Activated CD4-positive, alpha-beta T cell treated with anti-CD3 and anti-CD28 coated beads, Interleukin-2, Interleukin-4, amounts not matched to agents 100 ng/mL and 50 ng/mL, durations not matched to agents 16 hours and 8 hours (primary cell): ENCODE data around the gene DISP2.

Source experiments
- DNase-seq: peaks from one replicate; pipeline ENCODE4 v3.0.0-alpha.2; 2020; ENCODE audit warnings: low spot score

Gene DISP2

GRCh38 chr15:40389824-40390595 is 32.0 kb downstream of the DISP2 start:
- no peak for DNase-seq

DNA sequence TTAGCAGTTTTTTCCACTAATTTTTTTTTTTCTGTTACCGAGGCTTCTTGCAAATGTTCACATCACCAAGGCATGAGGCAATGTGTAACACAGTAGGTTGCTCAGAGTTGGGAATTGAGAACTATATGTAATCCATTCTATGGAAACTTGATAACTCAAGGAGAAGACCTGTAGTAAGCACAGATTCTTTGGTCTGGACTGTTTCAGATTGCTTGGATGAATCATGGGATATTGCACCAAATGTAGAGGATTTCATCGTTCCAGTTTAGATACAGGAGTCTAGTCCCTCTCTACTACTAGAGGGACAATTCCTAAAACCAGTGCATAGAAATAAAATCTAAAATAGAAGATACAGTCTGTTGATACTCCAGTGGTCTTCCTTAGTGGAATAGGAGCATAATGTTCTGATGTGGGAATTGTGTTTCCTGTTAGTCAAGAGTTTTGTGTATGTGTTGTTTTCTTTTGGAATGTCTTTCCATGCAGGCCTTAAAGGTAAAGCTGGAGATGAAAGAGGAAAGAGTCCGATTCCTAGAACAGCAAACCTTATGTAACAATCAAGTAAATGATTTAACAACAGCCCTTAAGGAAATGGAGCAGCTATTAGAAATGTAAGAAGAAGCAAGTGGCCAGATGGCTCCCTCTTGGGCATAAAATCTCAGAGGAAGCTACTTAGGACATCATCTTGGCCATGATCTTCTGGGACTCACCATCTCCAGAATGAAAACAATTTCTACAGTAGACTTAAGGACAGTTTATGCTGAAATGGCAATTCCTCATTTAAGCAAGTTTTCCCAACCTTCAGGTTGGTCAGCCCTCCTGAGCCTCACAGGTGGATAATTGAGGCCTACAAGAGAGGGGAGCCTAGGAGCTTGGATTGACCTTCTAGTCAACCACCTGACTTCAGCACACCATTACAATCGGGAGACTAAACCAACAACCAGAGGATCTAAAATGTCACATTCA is 35.2 kb downstream of the DISP2 start:
- no peak for DNase-seq

DNA sequence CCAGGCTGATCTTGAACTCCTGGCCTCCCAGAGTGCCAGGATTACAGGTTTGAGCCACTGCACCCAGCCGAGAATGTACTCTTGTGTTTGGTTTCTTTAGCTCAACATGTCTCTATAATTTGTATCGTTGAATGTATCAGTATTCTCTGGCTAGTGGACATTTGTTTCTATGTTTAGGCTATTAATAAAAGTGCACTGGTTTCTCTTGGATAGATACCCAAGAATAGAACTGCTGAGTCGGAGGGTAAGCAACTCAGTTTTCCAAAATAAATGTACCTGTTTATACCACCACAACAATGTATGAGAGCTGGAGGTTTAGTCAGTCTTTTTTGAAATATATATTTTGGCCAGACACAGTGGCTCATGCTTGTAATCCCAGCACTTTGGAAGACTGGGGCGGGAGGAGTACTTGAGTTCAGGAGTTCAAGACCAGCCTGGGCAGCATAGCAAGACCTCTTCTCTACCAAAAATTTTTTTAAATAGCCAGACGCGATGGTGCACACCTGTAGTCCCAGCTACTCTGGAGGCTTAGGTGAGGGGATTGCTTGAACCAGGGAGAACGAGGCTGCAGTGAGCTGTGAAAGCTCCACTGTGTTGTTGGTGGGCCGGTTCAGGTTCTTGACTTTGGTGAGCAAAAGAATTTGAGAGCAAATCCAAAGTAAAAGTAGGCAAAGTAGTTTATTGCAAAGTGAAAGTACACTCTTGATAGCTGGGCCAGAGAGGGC is 39.8 kb downstream of the DISP2 start:
- no peak for DNase-seq

- peak; percentile 60 for DNase-seq
Observed at GRCh38 chr15:40398413-40398873, 40.4 kb downstream of the DISP2 start.

GRCh38 chr15:40399370-40399769 is 41.4 kb downstream of the DISP2 start:
- DNase-seq: no peak

DNA sequence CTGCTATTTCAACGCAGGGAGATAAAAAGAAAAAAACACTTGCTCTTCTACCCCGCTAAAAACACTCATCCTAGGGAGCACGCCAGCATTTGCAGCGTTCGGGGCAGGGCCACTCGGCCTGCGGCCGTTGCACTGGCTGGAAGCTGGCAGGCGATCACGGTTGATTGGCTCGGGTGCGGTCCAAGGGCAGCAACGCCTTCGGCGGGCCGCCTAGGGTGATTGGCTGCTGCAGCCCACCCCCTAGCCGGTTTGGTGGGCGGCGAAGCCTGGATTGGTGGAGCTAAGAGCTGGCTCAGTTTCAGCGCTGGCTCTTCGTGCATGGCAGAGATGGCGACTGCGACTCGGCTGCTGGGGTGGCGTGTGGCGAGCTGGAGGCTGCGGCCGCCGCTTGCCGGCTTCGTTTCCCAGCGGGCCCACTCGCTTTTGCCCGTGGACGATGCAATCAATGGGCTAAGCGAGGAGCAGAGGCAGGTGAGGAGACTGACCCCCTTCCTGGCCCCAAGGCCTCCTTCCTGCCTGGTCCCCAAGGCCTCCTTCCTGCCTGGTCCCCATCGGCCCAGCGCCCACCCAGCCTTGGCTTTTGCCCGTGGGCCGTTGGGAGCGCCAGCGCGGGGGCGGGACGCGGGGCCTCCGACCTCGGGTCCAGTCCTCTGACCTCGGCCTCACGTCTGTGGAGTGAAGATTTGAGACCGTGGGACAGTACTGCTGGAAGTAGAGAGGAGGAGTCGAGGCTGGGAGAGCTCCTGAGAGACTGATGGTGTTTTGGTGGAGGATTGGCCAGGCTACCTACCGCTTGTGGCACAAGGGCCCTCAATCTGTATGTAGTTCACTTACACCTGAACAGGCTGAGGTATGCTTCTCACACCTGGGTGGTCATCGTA is 47.7 kb downstream of the DISP2 start, which contains the start of gene IVD:
TSS of gene IVD (plus strand) at position 295 of the 881 bp plus-strand sequence. CDS start at position 328, 33 bp downstream.
- DNase-seq: peak; percentile 94

DNA sequence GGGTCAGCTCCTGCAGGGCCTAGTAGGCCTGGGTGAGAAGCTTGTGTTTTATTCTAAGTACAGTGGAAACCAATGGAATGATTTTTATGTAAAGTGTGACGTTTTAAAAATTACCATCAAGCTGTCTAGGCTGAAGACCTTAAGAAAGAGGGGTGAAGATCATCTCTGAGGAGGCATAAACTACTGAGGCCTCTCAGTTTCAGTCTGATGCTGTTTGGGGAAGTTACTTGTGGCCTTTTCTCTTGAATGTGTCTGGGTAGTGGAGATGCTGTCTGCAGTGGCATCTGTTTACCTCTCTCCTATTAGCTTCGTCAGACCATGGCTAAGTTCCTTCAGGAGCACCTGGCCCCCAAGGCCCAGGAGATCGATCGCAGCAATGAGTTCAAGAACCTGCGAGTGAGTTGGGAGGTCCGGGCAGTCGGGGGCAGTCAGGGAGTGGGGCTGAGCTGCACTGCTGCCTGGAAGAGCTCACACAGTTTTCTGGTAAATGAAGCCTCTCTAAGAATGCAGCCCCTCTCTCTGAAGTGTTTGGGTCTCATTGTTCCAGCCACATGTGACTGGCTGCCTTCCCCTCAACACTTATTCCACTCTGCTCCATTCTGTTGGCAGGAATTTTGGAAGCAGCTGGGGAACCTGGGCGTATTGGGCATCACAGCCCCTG is 49.4 kb downstream of the DISP2 start:
- DNase-seq: no peak

GRCh38 chr15:40409366-40409765 is 51.3 kb downstream of the DISP2 start:
- no peak for DNase-seq

GRCh38 chr15:40410476-40410875 is 52.5 kb downstream of the DISP2 start:
- no peak for DNase-seq

GRCh38 chr15:40412095-40412759 is 54.2 kb downstream of the DISP2 start:
- DNase-seq: no peak

DNA sequence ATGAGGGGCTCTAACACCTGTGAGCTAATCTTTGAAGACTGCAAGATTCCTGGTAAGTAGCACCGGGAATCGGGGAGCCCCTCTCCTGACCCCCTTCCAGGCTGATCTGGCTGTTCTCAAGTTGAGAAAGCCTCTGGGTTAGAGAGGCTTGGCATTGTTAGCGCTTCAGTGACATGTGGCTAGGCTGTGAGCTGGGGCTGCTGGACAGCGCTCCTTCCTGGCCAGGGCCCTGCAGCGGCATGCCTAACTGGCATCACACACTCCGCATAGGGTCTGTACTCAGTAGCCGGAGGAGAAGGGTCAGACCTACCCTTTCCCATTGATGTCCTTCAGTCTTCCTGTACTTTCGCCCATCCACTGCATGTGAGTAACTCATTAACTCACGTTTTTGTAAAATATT is 55.0 kb downstream of the DISP2 start:
- no peak for DNase-seq

DNA sequence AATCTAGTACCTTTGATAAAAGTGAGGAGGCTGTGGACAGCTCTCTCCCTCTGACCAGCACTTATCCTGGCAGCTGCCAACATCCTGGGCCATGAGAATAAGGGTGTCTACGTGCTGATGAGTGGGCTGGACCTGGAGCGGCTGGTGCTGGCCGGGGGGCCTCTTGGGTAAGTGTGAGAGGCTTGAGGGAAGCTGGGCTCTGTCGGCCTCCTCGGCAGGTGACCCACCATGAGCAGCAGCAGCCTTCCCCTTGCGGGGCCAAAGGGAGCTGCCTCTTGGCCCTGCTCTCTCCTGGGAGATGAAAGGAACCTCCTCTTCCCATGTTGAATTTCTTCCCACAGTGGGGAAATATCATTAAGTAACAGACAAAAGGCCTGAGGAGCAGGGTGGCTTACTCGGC is 56.8 kb downstream of the DISP2 start:
- DNase-seq: no peak

- no peak for DNase-seq
Observed at GRCh38 chr15:40415226-40415625, 57.2 kb downstream of the DISP2 start.

- DNase-seq: no peak
Observed at GRCh38 chr15:40416056-40416455, 58.0 kb downstream of the DISP2 start.

- no peak for DNase-seq
Observed at GRCh38 chr15:40418126-40418525, 60.1 kb downstream of the DISP2 start.

DNA sequence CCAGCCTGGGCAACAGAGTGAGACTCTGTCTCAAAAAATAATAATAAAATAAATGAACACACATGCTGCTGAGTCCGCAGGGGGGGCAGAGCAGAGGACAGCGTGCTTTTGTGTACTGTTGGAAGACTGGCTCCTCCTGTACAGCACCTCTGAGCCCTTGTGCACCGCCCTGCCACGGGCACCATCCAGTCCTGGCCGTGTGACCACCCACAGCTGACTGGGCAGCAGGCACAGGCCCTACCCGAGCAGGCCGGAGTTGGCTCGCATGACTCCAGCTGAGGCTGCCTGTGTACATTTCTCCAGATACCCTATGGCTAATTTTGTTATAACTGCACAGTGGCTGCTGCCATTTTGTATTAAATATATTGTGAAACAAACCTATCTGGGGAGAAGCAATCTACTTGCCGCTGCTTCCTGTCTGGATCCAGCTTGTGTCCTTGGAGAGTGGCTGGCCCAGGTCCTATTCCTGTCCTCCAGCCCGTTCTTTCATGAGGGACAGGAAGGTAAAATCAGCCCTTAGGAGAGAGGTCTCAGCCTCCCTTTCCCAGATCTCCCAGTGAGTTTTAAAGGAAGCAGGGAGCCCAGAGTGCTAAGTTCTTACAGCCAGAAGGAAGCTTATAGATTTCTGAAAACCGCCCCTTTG is 62.2 kb downstream of the DISP2 start:
- no peak for DNase-seq

- no peak for DNase-seq
Observed at GRCh38 chr15:40420793-40421192, 62.8 kb downstream of the DISP2 start.

GRCh38 chr15:40421246-40422157 is 63.5 kb downstream of the DISP2 start:
- DNase-seq: peak; percentile 78
